GM18909 (cell line): Measurements from ENCODE around the gene TMUB1.

Experiments
- ATAC-seq: cut with Tn5 transposase; IDR thresholded peaks from one replicate; pipeline ENCODE4 v1.9.1; 2021; ENCODE audit warnings: mild to moderate bottlenecking; ENCODE audit not compliant: unreplicated experiment, poor library complexity

Gene TMUB1

GRCh38 chr7:151086802-151087244 is 3.5 kb upstream of the TMUB1 start:
- ATAC-seq, result no peak

- ATAC-seq, result peak; percentile 42
These were observed 2.7 kb upstream of the TMUB1 start, which contains the start of gene AGAP3 for GRCh38 chr7:151085691-151086620. TSS of gene AGAP3 (plus strand) at chr7:151086475. CDS start at chr7:151086742, 267 bp downstream.

GRCh38 chr7:151085329-151085690 is 2.0 kb upstream of the TMUB1 start:
- no peak for ATAC-seq

GRCh38 chr7:151083824-151084160 is 499 bp upstream of the TMUB1 start:
- ATAC-seq, result no peak

GRCh38 chr7:151082141-151083070 is 887 bp downstream of the TMUB1 start:
- ATAC-seq, result no peak

GRCh38 chr7:151081170-151082101 is 1.9 kb downstream of the TMUB1 start:
- ATAC-seq, result no peak

GRCh38 chr7:151080522-151081169 is 2.6 kb downstream of the TMUB1 start, which contains the start of gene FASTK:
TSS of gene FASTK (minus strand) at chr7:151080809. CDS start at chr7:151080766, 43 bp downstream.
- peak; percentile 77 for ATAC-seq

GRCh38 chr7:151080067-151080521 is 3.2 kb downstream of the TMUB1 start:
- peak; percentile 1 for ATAC-seq

GRCh38 chr7:151079199-151079910 is 3.9 kb downstream of the TMUB1 start:
- ATAC-seq, result no peak

GRCh38 chr7:151078233-151079040 is 4.9 kb downstream of the TMUB1 start:
- no peak for ATAC-seq

GRCh38 chr7:151077705-151078232 is 5.5 kb downstream of the TMUB1 start:
- ATAC-seq, result no peak

GRCh38 chr7:151076863-151077704 is 6.2 kb downstream of the TMUB1 start:
- ATAC-seq, result no peak

- ATAC-seq, result no peak
These were observed 7.3 kb downstream of the TMUB1 start for GRCh38 chr7:151075978-151076426.

GRCh38 chr7:151075662-151075971 is 7.7 kb downstream of the TMUB1 start:
- ATAC-seq, result no peak

- ATAC-seq, result no peak
These were observed 8.3 kb downstream of the TMUB1 start for GRCh38 chr7:151074817-151075661.

GRCh38 chr7:151073990-151074389 is 9.3 kb downstream of the TMUB1 start:
- ATAC-seq, result no peak
